ENCODE data around the gene PARP1.
A peak's percentile ranks its signal among the peaks of the same experiment; 100 is the strongest.

Gene PARP1

DNA sequence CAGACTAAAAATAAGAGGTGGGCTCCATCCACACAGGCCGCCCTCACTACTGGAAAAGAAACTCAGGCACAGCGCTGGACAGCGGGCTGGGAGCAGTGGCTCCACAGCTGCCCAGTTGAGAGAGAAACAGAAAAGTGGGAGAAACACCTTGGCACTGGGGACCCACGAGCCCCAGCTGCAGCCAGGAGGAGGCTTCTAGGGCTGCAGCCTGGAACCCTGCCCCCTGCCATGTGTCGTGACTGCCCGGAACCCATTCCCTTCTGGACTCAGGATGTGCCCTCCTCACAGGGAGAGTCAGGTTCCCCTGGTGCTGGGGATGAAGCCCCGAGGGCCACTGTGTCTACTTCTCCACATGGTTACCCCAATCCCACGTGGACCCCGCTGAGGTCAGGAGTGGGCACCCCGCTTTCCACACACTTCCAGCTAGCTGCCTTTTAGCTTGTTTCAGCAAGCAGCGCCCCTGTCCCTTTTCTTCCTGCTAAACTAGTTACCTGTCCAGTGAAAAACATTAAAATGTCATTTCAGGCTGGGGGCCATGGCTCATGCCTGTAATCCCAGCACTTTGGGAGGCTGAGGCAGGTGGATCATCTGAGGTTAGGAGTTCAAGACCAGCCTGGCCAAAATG lies 35.9 kb downstream of the PARP1 start:
- DNase-seq: no peak

GRCh38 chr1:226371027-226371694 lies 36.7 kb downstream of the PARP1 start:
- no peak for DNase-seq

- no peak for DNase-seq
Measured at GRCh38 chr1:226370144-226370923, 37.6 kb downstream of the PARP1 start.

DNA sequence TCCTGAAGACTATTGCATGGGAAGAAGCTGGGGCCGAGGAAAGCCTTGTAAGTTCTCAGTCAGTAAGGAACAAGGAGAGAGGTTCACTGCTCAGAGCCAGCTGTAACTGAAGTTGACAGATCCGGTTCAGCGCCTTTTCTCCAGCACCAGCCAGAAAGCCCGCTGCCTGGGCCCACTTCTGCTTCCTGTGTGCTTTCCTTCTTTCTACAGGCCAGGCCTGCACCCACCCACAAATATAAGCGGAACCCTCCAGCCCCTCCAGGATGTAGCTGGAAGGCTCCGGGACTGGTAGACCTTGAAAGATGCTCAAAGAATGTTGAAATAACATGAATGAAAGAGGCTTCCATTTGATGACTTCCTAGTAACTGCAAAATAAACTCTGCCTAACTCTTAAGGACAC lies 38.8 kb downstream of the PARP1 start:
- DNase-seq: no peak

DNA sequence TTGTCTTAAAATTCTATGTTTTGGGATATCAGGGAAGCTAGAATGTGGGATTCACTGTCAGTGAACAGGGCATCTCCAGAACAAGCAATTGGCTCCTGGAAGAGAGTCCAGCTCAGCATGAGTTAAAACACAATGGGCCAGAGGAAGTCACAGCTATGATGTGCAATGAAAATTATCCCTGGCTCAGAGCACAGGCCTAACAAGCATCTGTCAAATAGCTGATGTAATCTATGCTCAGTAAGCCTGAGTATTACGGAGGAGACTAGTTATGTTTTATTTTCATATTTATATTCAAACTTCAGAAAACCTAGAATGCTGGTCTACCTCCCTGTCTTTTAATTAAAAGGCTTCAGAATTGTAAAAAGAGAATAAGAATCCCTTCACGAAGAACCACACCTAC lies 41.6 kb downstream of the PARP1 start:
- no peak for DNase-seq

GRCh38 chr1:226365831-226366231 lies 42.1 kb downstream of the PARP1 start:
- no peak for DNase-seq

- DNase-seq: no peak
Measured at GRCh38 chr1:226364901-226365565, 42.9 kb downstream of the PARP1 start.

DNA sequence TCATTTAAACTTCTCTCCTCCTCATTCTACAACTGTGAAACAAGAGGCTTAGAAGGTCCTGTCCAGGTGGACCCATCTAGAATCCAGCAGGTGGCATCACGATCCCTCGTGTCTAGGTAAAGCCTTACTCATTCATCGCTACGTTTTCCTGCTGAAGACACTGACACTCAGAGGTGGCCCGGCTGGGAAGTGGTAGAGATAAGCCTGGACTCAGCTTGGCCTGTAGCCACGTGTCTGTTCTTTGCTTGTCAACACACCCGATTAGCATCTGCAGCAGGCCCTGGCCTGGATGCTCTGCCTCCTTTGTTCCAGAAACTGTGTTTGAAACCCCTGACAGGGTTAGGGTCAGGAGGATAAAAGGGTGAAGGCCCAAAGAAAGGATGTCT lies 43.4 kb downstream of the PARP1 start:
- DNase-seq: no peak

GRCh38 chr1:226363801-226364513 lies 43.9 kb downstream of the PARP1 start:
- DNase-seq: no peak

DNA sequence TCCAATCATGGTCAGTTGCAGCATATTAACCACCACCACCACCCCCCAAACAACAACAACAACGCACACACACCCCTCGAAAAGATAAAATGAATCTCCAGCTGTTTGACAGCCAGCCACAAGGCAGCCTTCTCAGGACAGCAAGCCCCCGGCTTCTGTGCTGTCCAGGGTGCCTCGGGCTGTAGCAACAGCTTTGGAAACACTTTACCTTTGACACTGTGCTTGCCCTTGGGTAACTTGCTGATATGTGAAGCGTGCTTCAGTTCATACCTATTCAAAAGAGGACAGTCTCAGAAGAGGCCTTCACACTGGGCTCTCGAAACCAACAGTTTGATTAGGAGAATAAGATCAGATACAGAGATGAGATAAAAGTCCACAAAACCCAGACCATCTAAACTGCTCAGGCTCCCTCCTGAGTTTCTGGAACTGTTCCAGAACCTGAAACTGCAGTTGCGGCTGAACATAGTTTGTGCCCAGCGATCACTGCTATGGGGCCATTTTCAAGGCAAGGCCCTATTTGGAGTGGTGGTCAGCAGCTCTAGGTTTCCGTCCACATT lies 44.9 kb downstream of the PARP1 start:
- no peak for DNase-seq

DNA sequence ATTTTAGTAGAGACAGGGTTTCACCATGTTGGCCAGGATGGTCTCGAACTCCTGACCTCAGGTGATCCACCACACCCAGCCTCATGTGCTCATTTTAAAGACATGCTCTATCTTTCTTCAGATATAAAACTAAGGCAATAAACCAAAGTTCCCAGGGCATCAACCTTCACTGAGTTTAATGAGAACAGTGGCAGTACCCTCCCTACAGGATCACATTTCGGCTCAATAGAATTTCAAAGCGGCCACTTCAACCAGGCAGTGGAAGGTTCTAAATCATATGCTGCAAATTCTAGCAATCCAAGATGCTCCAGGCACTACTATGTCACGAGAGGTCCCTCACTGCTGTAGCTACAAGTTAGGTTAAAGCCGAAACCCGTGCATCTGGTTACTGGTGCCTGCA lies 45.5 kb downstream of the PARP1 start:
- no peak for DNase-seq

- DNase-seq: no peak
Measured at GRCh38 chr1:226360106-226360746, 47.7 kb downstream of the PARP1 start.

DNA sequence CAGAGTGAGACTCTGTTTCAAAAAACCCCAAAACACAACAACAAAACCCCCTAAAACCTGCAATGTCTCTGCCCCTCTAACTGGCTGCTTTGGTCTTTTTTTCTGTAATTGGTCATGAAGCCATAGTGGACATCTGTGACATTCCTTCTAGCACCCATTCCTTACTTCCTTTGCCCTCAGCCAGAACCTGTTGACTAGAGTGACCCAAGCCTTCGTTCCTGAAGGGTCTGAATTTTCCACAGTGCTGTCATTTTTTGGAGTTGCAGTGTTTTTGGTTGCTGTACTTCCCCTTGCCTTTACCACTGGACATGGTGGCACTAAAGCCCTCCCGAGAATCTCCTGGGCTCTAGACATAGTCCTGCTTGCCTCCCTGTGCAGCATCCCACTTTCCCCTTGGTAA lies 50.5 kb downstream of the PARP1 start:
- no peak for DNase-seq

GRCh38 chr1:226355669-226356551 lies 52.0 kb downstream of the PARP1 start:
- no peak for DNase-seq

- no peak for DNase-seq
Measured at GRCh38 chr1:226355016-226355415, 52.9 kb downstream of the PARP1 start.

DNA sequence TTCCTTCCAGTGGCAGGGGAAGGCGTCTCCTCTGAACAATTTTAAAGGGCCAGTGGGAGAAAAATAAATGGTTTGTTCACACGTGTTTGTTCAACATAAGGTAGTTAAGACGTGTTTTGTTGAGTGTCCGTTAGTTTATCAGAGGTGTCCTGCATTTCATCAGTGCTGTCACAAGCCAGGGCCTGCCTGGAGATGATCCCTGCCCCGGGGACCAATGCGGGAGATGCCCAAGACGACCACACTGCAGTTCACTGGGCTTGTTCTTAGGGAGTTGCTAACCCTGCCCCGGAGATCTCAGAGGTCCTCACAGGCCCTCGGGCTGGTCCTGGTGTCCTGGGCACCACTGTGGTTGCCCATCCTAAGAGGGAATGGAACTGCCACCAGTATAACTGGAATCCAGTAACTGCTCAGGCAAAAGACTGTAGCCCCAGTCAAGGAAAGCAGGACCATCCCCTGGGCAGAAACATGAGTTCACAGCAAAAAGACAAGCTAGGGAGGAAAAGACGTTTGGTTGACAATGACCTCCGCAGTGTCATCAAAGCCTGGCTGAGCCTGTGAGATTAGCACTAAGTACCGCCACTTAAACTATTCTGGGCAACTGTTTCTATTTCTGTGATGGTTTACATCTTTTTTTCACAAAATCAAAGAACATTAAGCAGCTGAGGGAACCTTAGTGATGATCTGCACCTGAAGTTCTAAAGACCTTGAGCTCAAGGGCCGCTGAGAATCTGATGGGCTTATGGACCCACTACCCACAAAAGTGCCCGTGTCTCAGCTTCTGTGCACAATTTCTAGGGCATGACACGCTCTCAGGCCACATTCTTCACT lies 54.0 kb downstream of the PARP1 start:
- no peak for DNase-seq

DNA sequence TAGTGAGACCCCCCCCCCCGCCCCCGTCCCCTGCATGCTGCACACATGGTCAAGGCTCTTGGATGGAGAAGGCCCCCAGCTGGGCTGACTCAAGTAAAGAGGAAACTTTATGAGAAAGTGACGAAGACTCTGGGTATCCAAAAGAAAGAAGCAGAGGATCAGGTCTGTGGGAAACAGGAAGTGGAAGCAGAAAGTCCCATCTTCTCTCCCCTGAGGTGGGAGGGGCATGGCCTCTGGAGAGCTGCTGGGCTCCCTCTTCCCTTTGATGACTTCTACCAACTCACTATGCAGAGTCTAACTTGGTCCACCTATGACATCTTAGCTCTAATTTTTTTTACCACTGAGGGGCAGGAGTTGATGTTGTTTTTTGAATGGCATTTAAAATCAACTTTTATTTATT lies 56.2 kb downstream of the PARP1 start:
- no peak for DNase-seq

GRCh38 chr1:226350519-226350865 lies 57.4 kb downstream of the PARP1 start:
- no peak for DNase-seq

DNA sequence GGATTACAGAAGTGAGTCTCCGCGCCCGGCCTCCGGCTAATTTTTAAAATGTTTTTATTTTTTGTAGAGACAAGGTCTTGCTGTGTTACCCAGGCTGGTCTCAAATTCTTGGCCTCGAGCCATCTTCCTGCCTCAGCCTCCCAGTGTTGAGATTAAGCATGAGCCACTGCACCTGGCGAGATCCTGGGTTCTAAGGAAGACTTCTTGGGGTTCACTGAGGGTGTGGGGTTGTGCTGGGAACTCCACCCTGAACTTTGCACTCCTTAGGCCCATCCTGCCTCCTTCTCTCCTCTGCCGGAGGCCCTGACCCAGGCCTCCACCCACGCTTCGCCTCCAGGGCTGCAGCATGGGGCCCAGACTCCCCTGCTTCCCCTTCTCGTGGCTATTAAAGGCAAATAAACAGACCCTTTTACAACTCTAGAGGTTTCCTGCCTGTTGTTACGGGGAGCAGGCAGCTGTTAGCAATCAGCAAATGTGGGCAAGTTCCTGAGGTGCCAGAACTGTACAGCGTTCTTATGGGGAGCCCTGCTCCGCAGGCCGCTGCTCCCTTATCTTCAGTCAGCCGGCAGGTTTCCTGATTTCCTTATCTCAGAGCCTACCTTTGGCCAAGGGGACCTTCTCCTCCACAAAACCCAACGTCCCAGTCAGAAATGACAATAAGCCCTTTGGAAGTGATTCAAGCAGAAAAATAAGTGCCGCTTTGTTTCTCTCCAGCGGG lies 57.9 kb downstream of the PARP1 start:
- peak; percentile 72 for DNase-seq

DNA sequence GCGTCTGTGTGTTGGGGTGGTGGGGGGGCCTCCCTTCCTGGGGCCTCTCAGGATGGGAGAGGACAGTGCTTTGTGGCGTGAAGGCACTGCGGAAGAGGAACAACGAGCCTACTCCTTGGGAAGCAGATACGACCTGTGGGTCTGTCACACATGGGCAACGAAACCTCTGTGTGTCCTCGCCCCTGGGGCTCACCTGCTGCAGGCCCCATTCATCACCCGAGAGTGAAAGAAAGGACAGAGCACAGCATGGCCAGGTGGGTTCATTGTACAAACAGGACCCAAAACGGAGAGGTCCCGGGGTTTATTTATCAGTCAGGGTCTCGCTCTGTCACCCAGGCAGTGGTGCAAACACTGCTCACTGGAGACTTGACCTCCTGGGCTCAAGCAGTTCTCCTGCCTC lies 58.8 kb downstream of the PARP1 start:
- DNase-seq: no peak
